ENCODE results near the gene NT5DC3.

The NT5DC3 gene

DNA sequence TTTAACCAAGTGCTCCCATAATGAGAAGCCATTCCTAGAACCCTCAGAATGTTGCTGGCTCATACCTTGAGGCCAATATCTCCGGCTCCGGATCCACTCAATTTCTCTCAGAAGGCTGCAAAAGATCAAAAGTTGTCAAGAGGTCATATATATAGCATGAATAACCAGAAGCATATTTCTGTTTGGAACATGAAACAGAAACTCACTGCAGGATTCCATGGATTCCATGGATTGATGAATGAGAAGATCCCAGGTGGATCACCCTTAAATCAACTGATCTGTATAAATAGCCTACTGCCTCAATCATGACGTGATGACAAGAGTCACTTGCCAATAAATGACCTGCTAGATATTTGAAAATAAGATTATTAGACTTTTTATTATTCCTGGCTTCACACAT, 3.3 kb upstream of the NT5DC3 start:
- Histone ChIP-seq H3K9ac (ENCODE audit: low read length) (no peak overlapping the region), H3K4me2 (ENCODE audit: low read length) (no peak overlapping the region), H3F3A (ENCODE audit: insufficient read depth, low read length) (no peaks in the 10 kb centered on the region), H3K36me3 (ENCODE audit: insufficient read depth, low read length) (no peaks in the 10 kb centered on the region), H2AFZ (ENCODE audit: low read length) (no peak overlapping the region), H4K20me1 (ENCODE audit: insufficient read depth, low read length) (no peaks in the 10 kb centered on the region), H3K27me3 (ENCODE audit: insufficient read depth, low read length) (no peaks in the 10 kb centered on the region), H3K4me1 (ENCODE audit: insufficient read depth, low read length, severe bottlenecking) (peaks cover 9% of the 10 kb centered on the region), H3K4me3 (ENCODE audit: low read depth, low read length, poor library complexity, severe bottlenecking) (no peak overlapping the region), H3K9me3 (ENCODE audit: low read length) (no peaks in the 10 kb centered on the region), H3K79me2 (ENCODE audit: insufficient read depth, low read length) (no peaks in the 10 kb centered on the region), H3K9me2 (ENCODE audit: low read depth, low read length) (no peaks in the 10 kb centered on the region), H3K27ac (ENCODE audit: low read depth, low read length, poor library complexity, severe bottlenecking) (no peak overlapping the region)
- TF ChIP-seq, protein P1, sequence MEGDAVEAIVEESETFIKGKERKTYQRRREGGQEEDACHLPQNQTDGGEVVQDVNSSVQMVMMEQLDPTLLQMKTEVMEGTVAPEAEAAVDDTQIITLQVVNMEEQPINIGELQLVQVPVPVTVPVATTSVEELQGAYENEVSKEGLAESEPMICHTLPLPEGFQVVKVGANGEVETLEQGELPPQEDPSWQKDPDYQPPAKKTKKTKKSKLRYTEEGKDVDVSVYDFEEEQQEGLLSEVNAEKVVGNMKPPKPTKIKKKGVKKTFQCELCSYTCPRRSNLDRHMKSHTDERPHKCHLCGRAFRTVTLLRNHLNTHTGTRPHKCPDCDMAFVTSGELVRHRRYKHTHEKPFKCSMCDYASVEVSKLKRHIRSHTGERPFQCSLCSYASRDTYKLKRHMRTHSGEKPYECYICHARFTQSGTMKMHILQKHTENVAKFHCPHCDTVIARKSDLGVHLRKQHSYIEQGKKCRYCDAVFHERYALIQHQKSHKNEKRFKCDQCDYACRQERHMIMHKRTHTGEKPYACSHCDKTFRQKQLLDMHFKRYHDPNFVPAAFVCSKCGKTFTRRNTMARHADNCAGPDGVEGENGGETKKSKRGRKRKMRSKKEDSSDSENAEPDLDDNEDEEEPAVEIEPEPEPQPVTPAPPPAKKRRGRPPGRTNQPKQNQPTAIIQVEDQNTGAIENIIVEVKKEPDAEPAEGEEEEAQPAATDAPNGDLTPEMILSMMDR (IDR thresholded peaks at IDR 0.05; ENCODE audit: low read length) = no peak
- TF ChIP-seq EZH2 (IDR thresholded peaks at IDR 0.05; ENCODE audit: borderline replicate concordance, low read length) = no peak

DNA sequence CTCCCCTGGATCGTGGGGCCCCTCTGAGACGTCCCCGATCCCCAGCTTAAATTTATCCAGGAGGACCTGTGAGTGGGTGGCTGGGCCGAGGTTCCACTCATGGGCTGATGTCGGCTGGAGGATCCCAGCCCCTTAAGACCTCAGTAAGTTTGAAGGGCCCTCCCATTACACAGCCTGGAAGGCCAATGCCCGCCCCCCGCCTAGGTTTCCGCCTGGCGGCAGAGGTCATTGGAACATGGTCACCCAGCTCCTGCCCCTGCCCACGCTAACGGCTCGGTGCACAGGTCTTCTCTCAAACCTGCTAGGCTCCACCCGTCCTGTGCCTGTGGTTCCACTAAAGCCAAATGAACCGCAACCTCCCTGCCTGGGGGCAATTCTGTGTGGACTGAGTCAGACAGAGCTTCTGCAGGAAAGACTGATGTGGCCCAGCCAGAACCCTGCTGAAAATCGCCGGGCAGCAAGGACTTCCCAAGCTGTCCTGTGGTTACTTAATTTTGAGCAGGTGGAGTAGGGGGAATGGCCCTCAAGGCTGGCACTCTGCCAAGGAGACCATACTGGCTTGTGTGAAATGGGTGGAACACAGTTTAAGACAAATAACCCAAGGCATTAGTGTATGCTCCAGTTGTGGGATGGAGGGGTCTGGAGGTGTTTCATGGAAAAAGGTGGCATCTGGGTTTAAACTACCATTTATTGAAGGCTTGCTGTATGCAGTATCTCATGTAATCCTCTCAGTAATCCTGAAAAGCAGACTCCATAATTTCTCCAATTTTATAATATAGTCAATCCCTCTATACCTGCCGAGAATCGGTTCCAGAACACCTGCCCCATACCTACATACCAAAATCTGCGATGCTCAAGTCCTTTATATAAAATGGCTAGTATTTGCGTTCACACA, 903 bp upstream of the NT5DC3 start:
- Histone ChIP-seq H4K20me1 (ENCODE audit: insufficient read depth, low read length) (no peaks in the 10 kb centered on the region), H3K4me3 (ENCODE audit: low read depth, low read length, poor library complexity, severe bottlenecking) (peak overlapping the region; percentile 80), H3K27me3 (ENCODE audit: insufficient read depth, low read length) (no peaks in the 10 kb centered on the region), H3K79me2 (ENCODE audit: insufficient read depth, low read length) (no peaks in the 10 kb centered on the region), H2AFZ (ENCODE audit: low read length) (no peak overlapping the region), H3K4me1 (ENCODE audit: insufficient read depth, low read length, severe bottlenecking) (peaks cover 9% of the 10 kb centered on the region), H3K9me2 (ENCODE audit: low read depth, low read length) (no peaks in the 10 kb centered on the region), H3K9ac (ENCODE audit: low read length) (no peak overlapping the region), H3K36me3 (ENCODE audit: insufficient read depth, low read length) (no peaks in the 10 kb centered on the region), H3K9me3 (ENCODE audit: low read length) (no peaks in the 10 kb centered on the region), H3K4me2 (ENCODE audit: low read length) (peak overlapping the region; percentile 54), H3F3A (ENCODE audit: insufficient read depth, low read length) (no peaks in the 10 kb centered on the region), H3K27ac (ENCODE audit: low read depth, low read length, poor library complexity, severe bottlenecking) (no peak overlapping the region)
- no peak for TF ChIP-seq EZH2 (IDR thresholded peaks at IDR 0.05; ENCODE audit: borderline replicate concordance, low read length)
- TF ChIP-seq, protein P1 (IDR thresholded peaks at IDR 0.05; ENCODE audit: low read length) = no peak

DNA sequence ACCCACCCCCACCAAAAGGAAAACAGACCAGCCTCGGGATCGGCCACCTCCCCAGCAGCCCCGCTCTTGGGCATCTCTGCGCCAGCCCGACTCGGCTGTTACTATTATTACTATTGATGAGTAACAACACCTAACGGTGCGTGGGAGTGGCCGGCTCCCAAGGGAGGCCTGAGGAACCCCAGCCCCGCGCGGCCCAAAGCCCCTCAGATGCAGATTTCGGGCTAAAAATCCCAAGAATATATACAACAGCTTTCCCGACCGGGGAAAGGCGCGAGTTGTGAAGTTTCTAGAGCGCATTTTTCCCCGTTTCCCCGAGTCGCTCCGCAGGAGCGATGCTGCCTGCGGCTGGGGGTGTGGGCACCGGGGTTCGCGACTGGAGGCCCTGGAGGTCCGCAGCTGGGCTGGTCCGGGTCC, 565 bp downstream of the NT5DC3 start:
- H3K9ac ChIP-seq (ENCODE audit: low read length) = peak overlapping the region; percentile 79
- H3K27ac ChIP-seq (ENCODE audit: low read depth, low read length, poor library complexity, severe bottlenecking) = no peak overlapping the region
- no peaks in the 10 kb centered on the region for H3K36me3 ChIP-seq (ENCODE audit: insufficient read depth, low read length)
- H4K20me1 ChIP-seq (ENCODE audit: insufficient read depth, low read length) = no peaks in the 10 kb centered on the region
- peak overlapping the region; percentile 80 for H3K4me3 ChIP-seq (ENCODE audit: low read depth, low read length, poor library complexity, severe bottlenecking)
- no peaks in the 10 kb centered on the region for H3K9me2 ChIP-seq (ENCODE audit: low read depth, low read length)
- H2AFZ ChIP-seq (ENCODE audit: low read length) = no peak overlapping the region
- no peaks in the 10 kb centered on the region for H3F3A ChIP-seq (ENCODE audit: insufficient read depth, low read length)
- no peaks in the 10 kb centered on the region for H3K9me3 ChIP-seq (ENCODE audit: low read length)
- peaks cover 9% of the 10 kb centered on the region for H3K4me1 ChIP-seq (ENCODE audit: insufficient read depth, low read length, severe bottlenecking)
- H3K79me2 ChIP-seq (ENCODE audit: insufficient read depth, low read length) = no peaks in the 10 kb centered on the region
- H3K4me2 ChIP-seq (ENCODE audit: low read length) = peak overlapping the region; percentile 68
- no peaks in the 10 kb centered on the region for H3K27me3 ChIP-seq (ENCODE audit: insufficient read depth, low read length)
- TF ChIP-seq, protein P1 (IDR thresholded peaks at IDR 0.05; ENCODE audit: low read length) = no peak
- no peak for TF ChIP-seq EZH2 (IDR thresholded peaks at IDR 0.05; ENCODE audit: borderline replicate concordance, low read length)

Measured in OCI-LY1 (cell line).